Liver (tissue), 3 donors: ENCODE results near the gene MICU1.

Experiments used
- CTCF ChIP-seq: fragments of 150-350 bp; IDR thresholded peaks from 2 replicates; pipeline ENCODE4 v1.5.1; 2017; ENCODE audit warnings: improper control_type of control experiment, low read depth, low read length; ENCODE audit not compliant: missing input control
- EGR1 ChIP-seq, 2 donors: IDR thresholded peaks; 2 replicates each; pipeline ENCODE4 v1.6.1; 2016 to 2018; ENCODE audit warnings: antibody characterized with exemption in 2 of 2, low read depth in 2 of 2
- GABPA ChIP-seq, 2 donors: IDR thresholded peaks in 1 of 2; conservative IDR thresholded peaks in 1 of 2; 2 replicates each; pipeline ENCODE4 v1.6.1; 2016; ENCODE audit warnings: antibody characterized with exemption in 2 of 2, mild to moderate bottlenecking in 1 of 2, moderate library complexity in 1 of 2
- JUND ChIP-seq, 2 donors: IDR thresholded peaks; 2 replicates each; pipeline ENCODE4 v1.6.1; 2016; ENCODE audit warnings: antibody characterized with exemption in 2 of 2
- RAD21 ChIP-seq, 2 donors: IDR thresholded peaks; 2 replicates each; pipeline ENCODE4 v1.6.1; 2016; ENCODE audit warnings: antibody characterized with exemption in 2 of 2, mild to moderate bottlenecking in 2 of 2
- REST ChIP-seq: IDR thresholded peaks from 2 replicates; pipeline ENCODE4 v1.6.1; 2016; ENCODE audit warnings: antibody characterized with exemption, mild to moderate bottlenecking
- SP1 ChIP-seq: IDR thresholded peaks from 2 replicates; pipeline ENCODE4 v1.6.1; 2018; ENCODE audit warnings: antibody characterized with exemption, mild to moderate bottlenecking
- TAF1 ChIP-seq: conservative IDR thresholded peaks from 2 replicates; pipeline ENCODE4 v1.6.1; 2016; ENCODE audit warnings: antibody characterized with exemption, mild to moderate bottlenecking
- YY1 ChIP-seq: IDR thresholded peaks from 2 replicates; pipeline ENCODE4 v1.6.1; 2016; ENCODE audit warnings: antibody characterized with exemption, mild to moderate bottlenecking
- ZBTB33 ChIP-seq: IDR thresholded peaks from 2 replicates; pipeline ENCODE4 v1.6.1; 2016; ENCODE audit warnings: antibody characterized with exemption
- TF ChIP-seq, protein P1 (sequence below): IDR thresholded peaks from 2 replicates; pipeline ENCODE4 v1.6.1; 2016; ENCODE audit warnings: antibody characterized with exemption
- donor health status: healthy.
- donor health status: healthy.

- TF ChIP-seq CTCF (no peak), RAD21 (IDR thresholded peaks at IDR 0.05) (no peak), TAF1 (no peak), GABPA (IDR thresholded peaks at IDR 0.05 in 1 of 2, conservative IDR thresholded peaks at IDR 0.05 in 1 of 2) (no peak), JUND (IDR thresholded peaks at IDR 0.05) (no peak), EGR1 (IDR thresholded peaks at IDR 0.05; ENCODE audit: low read depth in 2 of 2) (no peak), REST (no peak), SP1 (no peak), ZBTB33 (no peak), YY1 (no peak)
- TF ChIP-seq, protein P1, sequence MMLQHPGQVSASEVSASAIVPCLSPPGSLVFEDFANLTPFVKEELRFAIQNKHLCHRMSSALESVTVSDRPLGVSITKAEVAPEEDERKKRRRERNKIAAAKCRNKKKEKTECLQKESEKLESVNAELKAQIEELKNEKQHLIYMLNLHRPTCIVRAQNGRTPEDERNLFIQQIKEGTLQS: no peak
These were observed 52.8 kb downstream of the MICU1 start for GRCh38 chr10:72573079-72573478.
